ENCODE results near the gene MBNL1. TPM values are rescaled to one million over a fixed set of nuclear protein-coding genes. Genes with fewer than 3 reads are reported as not detected.

MBNL1 gene
- total RNA-seq, 2 donors from 2014 or later = 199 to 327 TPM

- no peak for DNase-seq (ENCODE audit: low spot score)
- H3K4me3 ChIP-seq = no peak overlapping the region
- no peak overlapping the region for H3K27ac ChIP-seq
- peaks cover 0 to 19% of the 10 kb centered on the region in 2 donors for H3K4me1 ChIP-seq
- no peaks in the 10 kb centered on the region for H3K27me3 ChIP-seq
- H3K9me3 ChIP-seq = no peaks in the 10 kb centered on the region
- TF ChIP-seq CTCF (IDR thresholded peaks at IDR 0.05) = no peak
- H3K36me3 ChIP-seq = peaks cover 59% of the 10 kb centered on the region
Observed at GRCh38 chr3:152459572-152459971, 190.8 kb downstream of the MBNL1 start.

- no peak for TF ChIP-seq CTCF (IDR thresholded peaks at IDR 0.05)
- H3K27ac ChIP-seq = no peak overlapping the region
- H3K4me1 ChIP-seq = peaks cover 0 to 19% of the 10 kb centered on the region in 2 donors
Observed at GRCh38 chr3:152460936-152461335, 192.2 kb downstream of the MBNL1 start.

GRCh38 chr3:152461460-152461859 lies 192.7 kb downstream of the MBNL1 start:
- H3K27ac ChIP-seq = no peak overlapping the region

More at GRCh38 chr3:152460936-152461335, 192.2 kb downstream of the MBNL1 start:
- no peaks in the 10 kb centered on the region for H3K9me3 ChIP-seq
- no peaks in the 10 kb centered on the region for H3K27me3 ChIP-seq
- no peak overlapping the region for H3K4me3 ChIP-seq
- DNase-seq (ENCODE audit: low spot score) = no peak
- peaks cover 64% of the 10 kb centered on the region for H3K36me3 ChIP-seq

GRCh38 chr3:152466784-152467183 lies 198.1 kb downstream of the MBNL1 start:
- Histone ChIP-seq H3K27me3 (no peaks in the 10 kb centered on the region), H3K36me3 (peaks cover 24% of the 10 kb centered on the region), H3K9me3 (no peaks in the 10 kb centered on the region), H3K4me1 (peaks cover 0 to 15% of the 10 kb centered on the region in 2 donors), H3K27ac (no peak overlapping the region), H3K4me3 (no peak overlapping the region)
- TF ChIP-seq CTCF (IDR thresholded peaks at IDR 0.05) = peak; percentile 33 to 61
- DNase-seq (ENCODE audit: low spot score) = no peak

More at GRCh38 chr3:152461460-152461859, 192.7 kb downstream of the MBNL1 start:
- H3K9me3 ChIP-seq = no peaks in the 10 kb centered on the region
- H3K27me3 ChIP-seq = no peaks in the 10 kb centered on the region
- H3K4me3 ChIP-seq = no peak overlapping the region
- H3K36me3 ChIP-seq = peaks cover 59% of the 10 kb centered on the region
- no peak for TF ChIP-seq CTCF (IDR thresholded peaks at IDR 0.05)
- H3K4me1 ChIP-seq = peaks cover 0 to 19% of the 10 kb centered on the region in 2 donors
- no peak for DNase-seq (ENCODE audit: low spot score)

GRCh38 chr3:152469248-152470025 lies 200.7 kb downstream of the MBNL1 start:
- no peaks in the 10 kb centered on the region for H3K4me1 ChIP-seq
- H3K9me3 ChIP-seq = no peaks in the 10 kb centered on the region
- no peak for DNase-seq (ENCODE audit: low spot score)
- H3K27me3 ChIP-seq = no peaks in the 10 kb centered on the region
- TF ChIP-seq CTCF (IDR thresholded peaks at IDR 0.05) = no peak
- H3K27ac ChIP-seq = no peak overlapping the region
- H3K36me3 ChIP-seq = peaks cover 6% of the 10 kb centered on the region
- no peak overlapping the region for H3K4me3 ChIP-seq

All from right atrium auricular region (tissue), 2 donors.